DOHH2 (cell line): ENCODE results near the gene FGF22.
A peak's percentile ranks its signal among the peaks of the same experiment; 100 is the strongest.

Experiments
- H3F3A ChIP-seq: fragments of 200-600 bp; sonication (generic), shearing (Covaris generic); 2 replicates; pipeline ENCODE4 v1.6.0; 2016; ENCODE audit warnings: antibody characterized with exemption, mild to moderate bottlenecking; ENCODE audit not compliant: control insufficient read depth, insufficient read depth
- H3K27ac ChIP-seq: fragments of 200-600 bp; sonication (generic); 2 replicates; pipeline ENCODE4 v1.5.1; 2014; ENCODE audit warnings: low read depth, mild to moderate bottlenecking, low read length, moderate library complexity
- H3K27me3 ChIP-seq: fragments of 200-600 bp; sonication (generic); 2 replicates; pipeline ENCODE4 v1.6.1; 2014; ENCODE audit warnings: mild to moderate bottlenecking, low read length, mixed read lengths; ENCODE audit not compliant: control insufficient read depth
- H3K36me3 ChIP-seq: fragments of 200-600 bp; sonication (generic); 2 replicates; pipeline ENCODE4 v1.6.1; 2014; ENCODE audit warnings: mild to moderate bottlenecking, low read length, moderate library complexity, mixed read lengths; ENCODE audit not compliant: control insufficient read depth
- H3K4me1 ChIP-seq: fragments of 200-600 bp; sonication (generic); 2 replicates; pipeline ENCODE4 v1.6.1; 2014; ENCODE audit warnings: mild to moderate bottlenecking, low read length, mixed read lengths; ENCODE audit not compliant: control insufficient read depth
- H3K4me2 ChIP-seq: fragments of 200-600 bp; sonication (generic); 2 replicates; pipeline ENCODE4 v1.6.0; 2014; ENCODE audit warnings: mild to moderate bottlenecking, low read length, moderate library complexity
- H3K4me3 ChIP-seq: fragments of 200-600 bp; sonication (generic); 2 replicates; pipeline ENCODE4 v1.5.1; 2014; ENCODE audit warnings: mild to moderate bottlenecking, low read length, mixed read lengths
- H3K79me2 ChIP-seq: fragments of 200-600 bp; sonication (generic); 2 replicates; pipeline ENCODE4 v1.6.1; 2014; ENCODE audit warnings: mild to moderate bottlenecking, low read length, mixed read lengths; ENCODE audit not compliant: control insufficient read depth
- H3K9me2 ChIP-seq: fragments of 200-600 bp; sonication (generic); replicated peaks from 2 replicates; pipeline ENCODE4 v1.6.1; 2014; ENCODE audit warnings: mild to moderate bottlenecking, low read length, mixed read lengths; ENCODE audit not compliant: control insufficient read depth
- H3K9me3 ChIP-seq: fragments of 200-600 bp; sonication (generic); 2 replicates; pipeline ENCODE4 v1.6.1; 2014; ENCODE audit warnings: antibody characterized with exemption, low read length, mixed read lengths; ENCODE audit not compliant: control insufficient read depth, insufficient read depth
- H4K20me1 ChIP-seq: fragments of 200-600 bp; sonication (generic); 2 replicates; pipeline ENCODE4 v1.6.0; 2014; ENCODE audit warnings: low read depth, mild to moderate bottlenecking, antibody characterized with exemption, low read length, moderate library complexity; ENCODE audit not compliant: control insufficient read depth, insufficient read depth
- CTCF ChIP-seq: fragments of 200-600 bp; sonication (generic); IDR thresholded peaks from one replicate; pipeline ENCODE4 v1.5.1; 2014; ENCODE audit warnings: antibody characterized with exemption, mild to moderate bottlenecking, low read depth, low read length; ENCODE audit not compliant: poor library complexity, severe bottlenecking
- EZH2phosphoT487 ChIP-seq: fragments of 200-600 bp; sonication (generic); IDR thresholded peaks from 2 replicates; pipeline ENCODE4 v1.6.1; 2017; ENCODE audit warnings: borderline replicate concordance, mild to moderate bottlenecking, antibody characterized with exemption, low read length, moderate library complexity, mixed read lengths

Gene FGF22

GRCh38 chr19:608155-609003 lies 31.3 kb upstream of the FGF22 start:
- no peak for TF ChIP-seq CTCF
- TF ChIP-seq EZH2phosphoT487: no peak
- no peaks in the 10 kb centered on the region; the same call in 1 of the 2 replicates for H3F3A ChIP-seq
- H3K27me3 ChIP-seq: no peaks in the 10 kb centered on the region
- no peaks in the 10 kb centered on the region for H3K79me2 ChIP-seq
- no peaks in the 10 kb centered on the region for H4K20me1 ChIP-seq
- H3K9me3 ChIP-seq: no peaks in the 10 kb centered on the region
- no peak overlapping the region for H3K27ac ChIP-seq
- no peaks in the 10 kb centered on the region for H3K36me3 ChIP-seq
- no peak overlapping the region for H3K4me3 ChIP-seq
- H3K9me2 ChIP-seq: no peaks in the 10 kb centered on the region
- peaks cover 14% of the 10 kb centered on the region for H3K4me1 ChIP-seq
- H3K4me2 ChIP-seq: no peak overlapping the region

DNA sequence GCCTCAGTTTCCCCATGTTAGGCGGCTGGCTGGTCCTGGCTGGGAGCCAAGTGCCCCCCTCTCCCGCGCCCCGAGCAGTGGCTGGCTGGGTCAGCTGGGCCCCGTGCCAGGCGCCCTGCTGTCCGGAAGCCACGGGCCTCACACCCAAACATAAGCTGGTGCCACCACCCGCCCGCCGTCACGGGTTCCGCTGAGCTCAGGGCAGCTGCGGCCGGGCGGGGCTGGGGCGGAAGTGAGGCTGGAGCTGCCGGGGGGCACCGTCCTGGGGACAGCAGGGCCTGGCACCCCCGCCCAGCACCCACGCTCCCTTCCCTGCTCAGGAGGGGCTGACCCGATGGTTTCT lies 30.7 kb upstream of the FGF22 start:
- peaks cover 14% of the 10 kb centered on the region for H3K4me1 ChIP-seq
- no peak overlapping the region for H3K4me3 ChIP-seq
- H4K20me1 ChIP-seq: no peaks in the 10 kb centered on the region
- H3K9me2 ChIP-seq: no peaks in the 10 kb centered on the region
- TF ChIP-seq CTCF: no peak
- no peak for TF ChIP-seq EZH2phosphoT487
- no peaks in the 10 kb centered on the region for H3K79me2 ChIP-seq
- no peaks in the 10 kb centered on the region for H3K36me3 ChIP-seq
- no peak overlapping the region for H3K27ac ChIP-seq
- H3K4me2 ChIP-seq: no peak overlapping the region
- no peaks in the 10 kb centered on the region for H3K9me3 ChIP-seq
- H3F3A ChIP-seq: no peaks in the 10 kb centered on the region; the same call in 1 of the 2 replicates
- no peaks in the 10 kb centered on the region for H3K27me3 ChIP-seq

DNA sequence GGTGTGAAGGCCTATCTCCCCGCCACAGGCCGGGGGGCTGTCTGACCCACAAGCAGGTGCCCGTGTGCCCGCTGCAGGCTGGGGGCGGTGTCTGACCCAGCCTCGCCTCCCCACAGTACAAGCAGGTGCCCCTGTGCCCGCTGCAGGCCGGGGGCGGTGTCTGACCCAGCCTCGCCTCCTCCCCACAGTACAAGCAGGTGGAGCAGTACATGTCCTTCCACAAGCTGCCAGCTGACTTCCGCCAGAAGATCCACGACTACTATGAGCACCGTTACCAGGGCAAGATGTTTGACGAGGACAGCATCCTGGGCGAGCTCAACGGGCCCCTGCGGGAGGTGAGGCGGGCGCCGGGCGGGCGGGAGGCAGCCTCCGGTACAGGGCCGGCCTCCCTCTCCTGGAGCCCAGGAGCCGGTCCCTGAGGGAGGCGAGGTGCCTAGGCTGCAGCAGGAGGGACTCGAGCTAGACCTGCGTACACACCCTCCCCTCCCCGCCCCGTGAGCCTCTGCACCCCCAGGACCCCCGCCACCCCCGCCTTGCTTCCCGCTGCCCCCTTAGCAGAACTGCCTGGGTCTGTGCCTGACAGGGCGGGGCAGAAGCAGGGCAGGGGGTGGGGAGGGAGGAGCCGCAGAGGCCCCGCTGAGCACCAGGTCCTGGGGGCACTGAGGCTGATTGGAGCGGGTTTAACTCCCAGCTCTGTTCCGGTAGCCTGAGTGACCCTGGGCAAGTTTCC lies 29.4 kb upstream of the FGF22 start:
- no peaks in the 10 kb centered on the region for H3K9me2 ChIP-seq
- H3K27ac ChIP-seq: no peak overlapping the region
- peak overlapping the region; percentile 30; the same call in 1 of the 2 replicates for H3K4me2 ChIP-seq
- no peaks in the 10 kb centered on the region for H3K27me3 ChIP-seq
- H3K79me2 ChIP-seq: no peaks in the 10 kb centered on the region
- peaks cover 9% of the 10 kb centered on the region for H3K36me3 ChIP-seq
- no peaks in the 10 kb centered on the region for H3K9me3 ChIP-seq
- H3K4me3 ChIP-seq: no peak overlapping the region
- H3K4me1 ChIP-seq: peaks cover 14% of the 10 kb centered on the region
- TF ChIP-seq EZH2phosphoT487 (no peak), CTCF (no peak)
- no peaks in the 10 kb centered on the region; the same call in 1 of the 2 replicates for H3F3A ChIP-seq
- no peaks in the 10 kb centered on the region for H4K20me1 ChIP-seq
